Mucosa of descending colon (tissue), 3 donors: Measurements from ENCODE around the gene JADE1. TPM values are rescaled to one million over a fixed set of nuclear protein-coding genes. Genes with fewer than 3 reads are reported as not detected.

Experiments used
- ATAC-seq: fragments of 200-7000 bp; cut with Tn5 transposase; one replicate; pipeline ENCODE4 v1.9.1; 2020; ENCODE audit warnings: mild to moderate bottlenecking, moderate library complexity
- DNase-seq, 3 donors: peaks; one replicate each; pipeline ENCODE4 v3.0.0-alpha.2; 2020
- H3K36me3 ChIP-seq: fragments of 200-600 bp; one replicate; pipeline ENCODE4 v1.8.0; 2021; ENCODE audit warnings: low read depth, mild to moderate bottlenecking
- H3K4me1 ChIP-seq: fragments of 200-600 bp; one replicate; pipeline ENCODE4 v1.8.0; 2021; ENCODE audit warnings: low read depth, mild to moderate bottlenecking
- H3K4me3 ChIP-seq: fragments of 200-600 bp; one replicate; pipeline ENCODE4 v1.8.0; 2021; ENCODE audit warnings: mild to moderate bottlenecking
- H3K9me3 ChIP-seq: fragments of 200-600 bp; one replicate; pipeline ENCODE4 v1.8.0; 2021; ENCODE audit warnings: mild to moderate bottlenecking
- CTCF ChIP-seq: fragments of 200-600 bp; IDR thresholded peaks from one replicate; pipeline ENCODE4 v1.8.0; 2022; ENCODE audit warnings: antibody characterized with exemption, mild to moderate bottlenecking
- intact Hi-C, 2 donors: fragments of 100-400 bp; cut with DNase I in 1 of 2; cut with micrococcal nuclease in 1 of 2; formaldehyde crosslinking; loops; one replicate each; pipeline versions ENCODE4 v1.11.0 to v1.11.1; 2022; cut with DNase I, micrococcal nuclease
- total RNA-seq, 3 donors: library from RNA; stranded (reverse); fragmentation: NEBNext Ultra II Directional in 2 of 3; extraction: Animal tissue kit (Norgen Biotek cat#: 25700) in 2 of 3; gene quantifications; one replicate each; pipeline versions ENCODE4 v1.2.1 to v1.2.4, GENCODE V29; 2021 to 2023
- donor health status: DM: no; HTN: no; CAD: no; lungs with moderate emphysema.
- donor health status: DM: no; HTN: no; CAD: no.
- donor health status: DM: no; HTN: yes; CAD: no.

The JADE1 gene
- total RNA-seq, 3 donors from 2014 or later, result 8.5 to 30.9 (median 10.8) TPM

GRCh38 chr4:128830906-128831503, 21.5 kb downstream of the JADE1 start:
- no peak for TF ChIP-seq CTCF
- intact Hi-C loops, result no loop called here
- Histone ChIP-seq H3K4me3 (no peak overlapping the region), H3K4me1 (peaks cover 18% of the 10 kb centered on the region), H3K36me3 (no peaks in the 10 kb centered on the region), H3K9me3 (no peaks in the 10 kb centered on the region)
- peak; percentile 57 for ATAC-seq
- peak in 1 of 3 donors; percentile 50 for DNase-seq

- Histone ChIP-seq H3K9me3 (no peaks in the 10 kb centered on the region), H3K36me3 (no peaks in the 10 kb centered on the region)
These were observed 22.2 kb downstream of the JADE1 start for GRCh38 chr4:128831531-128832242.

GRCh38 chr4:128832243-128832625, 22.7 kb downstream of the JADE1 start:
- ATAC-seq, result no peak
- H3K4me1 ChIP-seq, result peaks cover 18% of the 10 kb centered on the region

More at GRCh38 chr4:128831531-128832242, 22.2 kb downstream of the JADE1 start:
- Histone ChIP-seq H3K4me1 (peaks cover 18% of the 10 kb centered on the region), H3K4me3 (no peak overlapping the region)
- no peak for TF ChIP-seq CTCF
- intact Hi-C loops, result no loop called here
- peak; percentile 35 for ATAC-seq
- no peak for DNase-seq

GRCh38 chr4:128835498-128836222, 26.2 kb downstream of the JADE1 start:
- Histone ChIP-seq H3K36me3 (no peaks in the 10 kb centered on the region), H3K9me3 (no peaks in the 10 kb centered on the region), H3K4me1 (peaks cover 15% of the 10 kb centered on the region), H3K4me3 (no peak overlapping the region)
- no peak for ATAC-seq
- no peak for DNase-seq
- intact Hi-C loops, result no loop called here
- no peak for TF ChIP-seq CTCF

More at GRCh38 chr4:128832243-128832625, 22.7 kb downstream of the JADE1 start:
- Histone ChIP-seq H3K4me3 (no peak overlapping the region), H3K36me3 (no peaks in the 10 kb centered on the region), H3K9me3 (no peaks in the 10 kb centered on the region)
- intact Hi-C loops, result no loop called here
- no peak for TF ChIP-seq CTCF
- no peak for DNase-seq

GRCh38 chr4:128837198-128837597, 27.7 kb downstream of the JADE1 start:
- Histone ChIP-seq H3K4me1 (peaks cover under 1% of the 10 kb centered on the region), H3K4me3 (no peak overlapping the region), H3K36me3 (no peaks in the 10 kb centered on the region), H3K9me3 (no peaks in the 10 kb centered on the region)
- TF ChIP-seq CTCF, result no peak
- intact Hi-C loops, result no loop called here
- ATAC-seq (no peak), DNase-seq (no peak)
